Lower leg skin (tissue), 4 donors: ENCODE results near the gene NDE1. TPM values are rescaled to one million over a fixed set of nuclear protein-coding genes. Genes with fewer than 3 reads are reported as not detected.
A peak's percentile ranks its signal among the peaks of the same experiment; 100 is the strongest.
"Not testable (repeated sequence)": the region's sequence is repeated elsewhere in the genome, so short reads cannot be mapped to it uniquely, and the experiment has no call there.

Experiments
- DNase-seq, 2 donors: peaks; one replicate each; pipeline ENCODE4 v3.0.0-alpha.2; 2019; ENCODE audit warnings: low spot score in 2 of 2
- H3K4me3 ChIP-seq: fragments of 200-600 bp; sonication (generic); 2 replicates; pipeline ENCODE4 v1.5.1; 2017; ENCODE audit warnings: mild to moderate bottlenecking, low read depth; ENCODE audit not compliant: poor library complexity, severe bottlenecking
- CTCF ChIP-seq, 3 donors: fragments of 450-650 bp; IDR thresholded peaks; one replicate each; pipeline ENCODE4 v1.5.1; 2016; ENCODE audit warnings: antibody characterized with exemption in 3 of 3, mild to moderate bottlenecking in 3 of 3, moderate library complexity in 2 of 3
- POLR2A ChIP-seq, 2 donors: fragments of 450-650 bp; IDR thresholded peaks; one replicate each; pipeline ENCODE4 v1.6.1; 2016 to 2017; ENCODE audit warnings: antibody characterized with exemption in 2 of 2, mild to moderate bottlenecking in 1 of 2, moderate library complexity in 1 of 2
- WGBS, 2 donors: methylation state at CpG; one replicate each; pipeline ENCODE4 v1.1.5; 2018; 5-methylcytosine and 5-hydroxymethylcytosine counted together
- intact Hi-C: fragments of 100-400 bp; cut with DNase I; formaldehyde crosslinking; loops from one replicate; pipeline ENCODE4 v1.15.0; 2023; ENCODE audit warnings: low total_unique reads
- total RNA-seq, 4 donors: library from RNA; depleted of rRNA; stranded (reverse); fragments of >200 nt; gene quantifications; one replicate each; pipeline ENCODE4 v1.1.0, GENCODE V29; 2016

NDE1 gene
- total RNA-seq, 4 donors from 2014 or later, result 69.8 to 184 (median 85.1) TPM

- 13 to 29% methylated on average over 4 of the region's 4 CpGs for WGBS, 2 donors
- no peak for TF ChIP-seq POLR2A (IDR thresholded peaks at IDR 0.05)
- no peak for TF ChIP-seq CTCF (IDR thresholded peaks at IDR 0.05)
Observed at GRCh38 chr16:15653227-15653626, 3.2 kb downstream of the NDE1 start.

GRCh38 chr16:15654591-15654990, 4.5 kb downstream of the NDE1 start:
- H3K4me3 ChIP-seq, result no peak overlapping the region
- intact Hi-C loops, result no loop called here
- no peak for DNase-seq
- TF ChIP-seq CTCF (IDR thresholded peaks at IDR 0.05) (no peak), POLR2A (IDR thresholded peaks at IDR 0.05) (no peak)
- 51 to 73% methylated on average over 2 of the region's 2 CpGs for WGBS, 2 donors

More at GRCh38 chr16:15653227-15653626, 3.2 kb downstream of the NDE1 start:
- H3K4me3 ChIP-seq, result no peak overlapping the region
- intact Hi-C loops, result no loop called here
- peak in 1 of 2 donors; percentile 86 for DNase-seq

GRCh38 chr16:15655561-15655960, 5.5 kb downstream of the NDE1 start:
- intact Hi-C loops, DNase-seq, H3K4me3 ChIP-seq: not testable (repeated sequence)
- 88 to 100% methylated on average over 4 of the region's 6 CpGs for WGBS, 2 donors

- intact Hi-C loops, result no loop called here
Observed at GRCh38 chr16:15658149-15658548, 8.1 kb downstream of the NDE1 start.

GRCh38 chr16:15658556-15658955, 8.5 kb downstream of the NDE1 start:
- WGBS, 2 donors, result 90 to 95% methylated on average over 5 of the region's 5 CpGs
- TF ChIP-seq POLR2A (IDR thresholded peaks at IDR 0.05), result no peak
- no peak for TF ChIP-seq CTCF (IDR thresholded peaks at IDR 0.05)
- intact Hi-C loops, result no loop called here

More at GRCh38 chr16:15658149-15658548, 8.1 kb downstream of the NDE1 start:
- no peak overlapping the region for H3K4me3 ChIP-seq
- TF ChIP-seq CTCF (IDR thresholded peaks at IDR 0.05) (no peak), POLR2A (IDR thresholded peaks at IDR 0.05) (no peak)
- no peak for DNase-seq
- 80 to 84% methylated on average over 6 of the region's 6 CpGs for WGBS, 2 donors

GRCh38 chr16:15660203-15660601, 10.2 kb downstream of the NDE1 start:
- TF ChIP-seq CTCF (IDR thresholded peaks at IDR 0.05) (no peak), POLR2A (IDR thresholded peaks at IDR 0.05) (no peak)
- no peak overlapping the region for H3K4me3 ChIP-seq
- 90 to 94% methylated on average over 5 of the region's 5 CpGs for WGBS, 2 donors
- intact Hi-C loops, result no loop called here
- DNase-seq, result no peak

More at GRCh38 chr16:15658556-15658955, 8.5 kb downstream of the NDE1 start:
- no peak for DNase-seq
- no peak overlapping the region for H3K4me3 ChIP-seq
